AG04449 (cell line): ENCODE results near the gene POTEI.
"Not testable (repeated sequence)": the region's sequence is repeated elsewhere in the genome, so short reads cannot be mapped to it uniquely, and the experiment has no call there.

ENCODE experiments used
- CTCF ChIA-PET: fragments of 350-600 bp; formaldehyde crosslinking; extraction: SDS; loops from one replicate; lab custom pipeline; 2021; ENCODE audit warnings: antibody characterized with exemption; lab: Yijun Ruan, JAX
- POLR2A ChIA-PET: fragments of 400-600, 350-600 bp; formaldehyde crosslinking; extraction: SDS; loops from one replicate; lab custom pipeline; 2020; ENCODE audit warnings: antibody characterized with exemption, inconsistent platforms; lab: Yijun Ruan, JAX
- DNase-seq: peaks from one replicate; pipeline ENCODE4 v3.0.0-alpha.2; 2010; ENCODE audit warnings: low read depth, low spot score
- H3K4me3 ChIP-seq: 2 replicates; pipeline ENCODE4 v1.5.1; 2011; ENCODE audit warnings: low read depth, mild to moderate bottlenecking, control low read depth, low read length

The POTEI gene

GRCh38 chr2:130518516-130519106, 9.5 kb upstream of the POTEI start:
- H3K4me3 ChIP-seq, CTCF ChIA-PET, DNase-seq, POLR2A ChIA-PET: not testable (repeated sequence)

- H3K4me3 ChIP-seq, DNase-seq, POLR2A ChIA-PET, CTCF ChIA-PET: not testable (repeated sequence)
Observed at GRCh38 chr2:130511747-130512451, 2.8 kb upstream of the POTEI start.

GRCh38 chr2:130510807-130511746, 1.9 kb upstream of the POTEI start:
- POLR2A ChIA-PET, H3K4me3 ChIP-seq, DNase-seq, CTCF ChIA-PET: not testable (repeated sequence)

- POLR2A ChIA-PET, CTCF ChIA-PET, H3K4me3 ChIP-seq, DNase-seq: not testable (repeated sequence)
Observed at GRCh38 chr2:130491073-130491472, 18.1 kb downstream of the POTEI start.

GRCh38 chr2:130455413-130455812, 53.7 kb downstream of the POTEI start:
- CTCF ChIA-PET, POLR2A ChIA-PET, H3K4me3 ChIP-seq, DNase-seq: not testable (repeated sequence)

- POLR2A ChIA-PET, CTCF ChIA-PET, H3K4me3 ChIP-seq, DNase-seq: not testable (repeated sequence)
Observed at GRCh38 chr2:130454712-130455083, 54.4 kb downstream of the POTEI start.

GRCh38 chr2:130453955-130454711, 55.0 kb downstream of the POTEI start:
- POLR2A ChIA-PET, DNase-seq, H3K4me3 ChIP-seq, CTCF ChIA-PET: not testable (repeated sequence)

- H3K4me3 ChIP-seq, DNase-seq, POLR2A ChIA-PET, CTCF ChIA-PET: not testable (repeated sequence)
Observed at GRCh38 chr2:130452897-130453296, 56.2 kb downstream of the POTEI start.

- POLR2A ChIA-PET, DNase-seq, CTCF ChIA-PET, H3K4me3 ChIP-seq: not testable (repeated sequence)
Observed at GRCh38 chr2:130451823-130452222, 57.3 kb downstream of the POTEI start.

GRCh38 chr2:130451278-130451677, 57.9 kb downstream of the POTEI start:
- H3K4me3 ChIP-seq, CTCF ChIA-PET, POLR2A ChIA-PET, DNase-seq: not testable (repeated sequence)

- CTCF ChIA-PET, POLR2A ChIA-PET: not testable (repeated sequence)
Observed at GRCh38 chr2:130450366-130450765, 58.8 kb downstream of the POTEI start.

More at GRCh38 chr2:130450366-130450765, 58.8 kb downstream of the POTEI start:
- not testable (repeated sequence) for DNase-seq, H3K4me3 ChIP-seq
